Activated CD8-positive, alpha-beta memory T cell treated with anti-CD3 and anti-CD28 coated beads, Interleukin-2, amount 10 ng/mL, durations not matched to agents 7 days and 5 days (primary cell): ENCODE data around the gene CPTP. TPM values are rescaled to one million over a fixed set of nuclear protein-coding genes. Genes with fewer than 3 reads are reported as not detected.
"Not testable (repeated sequence)": the region's sequence is repeated elsewhere in the genome, so short reads cannot be mapped to it uniquely, and the experiment has no call there.

Experiments
- ATAC-seq: fragments of 150-1000 bp; cut with Tn5 transposase; one replicate; pipeline ENCODE4 v1.10.0; 2021; ENCODE audit warnings: moderate library complexity
- CTCF ChIA-PET: fragments of 350-600 bp; sonication (Branson Sonifier 250); formaldehyde crosslinking; loops from one replicate; lab custom pipeline; 2021; ENCODE audit warnings: antibody characterized with exemption; lab: Charles Lee
- DNase-seq: peaks from one replicate; pipeline ENCODE4 v3.0.0-alpha.2; 2020
- H3K27ac Mint-ChIP-seq: one replicate; pipeline ENCODE4 v1.8.0; 2021; ENCODE audit warnings: mild to moderate bottlenecking, mixed read lengths
- H3K27me3 Mint-ChIP-seq: one replicate; pipeline ENCODE4 v1.8.0; 2021; ENCODE audit warnings: mixed read lengths
- H3K36me3 Mint-ChIP-seq: one replicate; pipeline ENCODE4 v1.8.0; 2021; ENCODE audit warnings: mild to moderate bottlenecking, mixed read lengths
- H3K4me1 Mint-ChIP-seq: one replicate; pipeline ENCODE4 v1.8.0; 2021; ENCODE audit warnings: mixed read lengths
- H3K4me3 Mint-ChIP-seq: one replicate; pipeline ENCODE4 v1.8.0; 2021; ENCODE audit warnings: mild to moderate bottlenecking, moderate library complexity, mixed read lengths
- H3K9me3 Mint-ChIP-seq: one replicate; pipeline ENCODE4 v1.8.0; 2022; ENCODE audit warnings: low read depth, mixed read lengths
- total RNA-seq, 2 experiments: library from RNA; stranded (reverse); gene quantifications; one replicate each; pipeline ENCODE4 v1.2.3, GENCODE V29; 2021

CPTP gene
- total RNA-seq, 2 experiments from 2014 or later, result 17.6 to 18.5 TPM

DNA sequence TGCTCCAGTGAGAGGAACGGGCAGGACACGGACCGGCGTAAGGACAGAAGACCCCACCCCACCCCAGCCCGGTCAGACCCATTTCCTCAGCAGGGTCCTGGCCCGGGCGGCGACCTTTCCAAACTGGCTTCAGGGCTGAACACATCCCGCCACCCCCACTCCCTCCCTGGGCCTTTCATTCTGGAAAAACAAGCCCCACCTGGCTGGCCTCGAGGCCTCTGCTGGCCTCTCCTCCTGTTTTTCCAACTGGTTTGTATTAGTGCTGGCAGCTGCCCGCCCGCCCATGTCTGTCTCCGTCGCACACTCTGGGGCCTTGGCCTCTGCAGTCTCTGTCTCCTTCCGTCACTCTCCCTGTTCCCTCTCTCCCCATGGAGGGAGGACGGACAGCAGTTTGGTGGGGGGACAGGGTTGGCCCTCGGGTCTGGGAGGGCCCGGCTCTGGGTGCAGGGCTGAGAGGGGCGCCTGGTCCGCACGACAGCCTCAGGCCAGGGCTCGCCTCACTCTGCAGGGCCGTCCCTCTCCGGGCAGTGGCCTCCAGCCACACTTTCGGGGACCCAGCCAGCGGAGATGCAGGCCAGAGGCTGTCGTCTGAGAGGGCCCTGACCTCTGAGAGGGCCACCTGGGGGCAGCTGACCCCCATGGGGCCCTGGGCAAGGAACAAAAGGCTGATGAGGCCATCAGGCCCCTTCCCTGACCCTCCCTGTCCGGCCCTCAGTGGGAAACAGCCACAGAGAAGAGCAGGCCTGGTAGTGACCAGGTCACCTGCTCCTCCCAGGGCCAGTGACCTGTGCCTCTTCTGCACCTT lies 35.3 kb downstream of the CPTP start:
- no peak overlapping the region for H3K4me3 Mint-ChIP-seq
- no peaks in the 10 kb centered on the region for H3K9me3 Mint-ChIP-seq

DNA sequence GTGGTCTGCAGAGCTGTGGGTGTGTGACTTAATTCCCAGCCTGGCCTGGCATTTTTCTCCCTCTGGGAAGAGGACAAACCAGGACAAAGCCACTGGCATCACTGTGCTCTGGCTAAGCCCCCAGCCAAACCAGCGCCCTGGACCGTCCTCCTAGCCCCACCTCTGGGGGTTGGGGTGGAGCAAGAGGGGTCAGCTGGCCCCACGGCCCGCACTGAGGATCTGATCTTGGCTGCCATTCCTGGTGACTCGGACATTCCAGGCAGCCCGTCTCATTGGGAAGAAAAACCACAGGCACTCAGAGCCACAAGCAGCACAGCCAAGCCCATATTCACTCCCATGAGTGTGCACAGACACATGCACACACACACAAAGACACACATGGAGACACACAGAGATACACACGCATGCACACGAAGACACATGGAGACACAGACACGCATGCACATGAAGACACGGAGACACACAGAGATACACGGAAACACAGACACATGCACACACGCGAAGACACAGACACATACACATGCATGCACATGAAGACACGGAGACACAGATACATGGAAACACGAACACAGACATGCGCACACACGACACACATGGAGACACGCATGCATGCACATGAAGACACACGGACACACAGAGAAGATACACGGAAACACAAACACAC lies 36.0 kb downstream of the CPTP start:
- ATAC-seq (no peak), DNase-seq (no peak)
- Mint-ChIP-seq H3K27me3 (no peaks in the 10 kb centered on the region), H3K9me3 (no peaks in the 10 kb centered on the region), H3K27ac (no peak overlapping the region), H3K4me3 (no peak overlapping the region), H3K4me1 (peaks cover 8% of the 10 kb centered on the region), H3K36me3 (no peaks in the 10 kb centered on the region)
- CTCF ChIA-PET, result interaction anchor here (1.5 kb wide), 1 partner anchor 8 kb away, joined by 3 read pairs; no protein-coding TSS in a partner anchor

More for the DNA sequence above, 35.3 kb downstream of the CPTP start:
- ATAC-seq, result no peak
- no peak overlapping the region for H3K27ac Mint-ChIP-seq
- no peaks in the 10 kb centered on the region for H3K36me3 Mint-ChIP-seq
- peaks cover 8% of the 10 kb centered on the region for H3K4me1 Mint-ChIP-seq
- no peaks in the 10 kb centered on the region for H3K27me3 Mint-ChIP-seq
- DNase-seq, result no peak
- CTCF ChIA-PET, result interaction anchor here (1.5 kb wide), 2 partner anchors 9 to 12 kb away, joined by 3 to 7 read pairs; no protein-coding TSS in a partner anchor

DNA sequence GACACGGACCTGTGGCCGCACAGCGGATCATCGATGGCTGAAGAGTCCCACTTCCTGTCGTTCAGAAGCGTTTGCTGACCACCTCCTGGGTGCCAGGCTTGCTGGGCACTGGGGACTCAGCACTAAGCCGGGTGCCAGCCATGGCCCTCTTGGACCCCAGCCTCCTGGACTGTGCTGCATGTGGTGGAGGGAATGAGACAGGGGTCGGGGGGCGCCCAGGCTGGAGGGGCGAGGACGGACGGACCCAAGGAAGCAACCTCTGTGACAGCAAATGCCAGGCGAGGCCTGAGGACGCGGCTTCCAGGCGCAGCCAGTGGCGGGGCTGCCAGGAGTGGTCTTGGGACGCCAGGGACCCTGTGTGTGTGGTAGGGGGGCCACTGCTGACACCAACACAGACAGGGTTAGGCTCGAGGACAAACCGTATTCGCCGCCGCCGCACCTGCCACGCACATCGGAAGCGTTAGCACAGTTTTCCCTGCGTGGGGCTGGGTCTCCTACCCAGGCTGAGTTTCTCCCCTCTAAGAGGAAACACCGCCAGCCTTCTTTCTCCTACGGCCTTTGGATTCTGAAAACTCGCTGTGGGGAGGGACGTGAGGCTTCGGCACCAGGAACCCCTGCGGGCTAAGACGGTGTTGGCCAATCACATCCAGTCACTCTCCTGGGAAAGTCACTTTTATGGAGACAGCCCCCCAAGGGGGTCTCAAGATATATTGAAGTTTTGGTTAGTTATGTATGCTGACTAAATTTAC lies 36.8 kb downstream of the CPTP start:
- Mint-ChIP-seq H3K36me3 (no peaks in the 10 kb centered on the region), H3K27me3 (no peaks in the 10 kb centered on the region), H3K27ac (no peak overlapping the region), H3K4me1 (peaks cover 8% of the 10 kb centered on the region), H3K4me3 (no peak overlapping the region), H3K9me3 (no peaks in the 10 kb centered on the region)
- no peak for ATAC-seq
- CTCF ChIA-PET, result no interaction called here
- DNase-seq, result no peak

DNA sequence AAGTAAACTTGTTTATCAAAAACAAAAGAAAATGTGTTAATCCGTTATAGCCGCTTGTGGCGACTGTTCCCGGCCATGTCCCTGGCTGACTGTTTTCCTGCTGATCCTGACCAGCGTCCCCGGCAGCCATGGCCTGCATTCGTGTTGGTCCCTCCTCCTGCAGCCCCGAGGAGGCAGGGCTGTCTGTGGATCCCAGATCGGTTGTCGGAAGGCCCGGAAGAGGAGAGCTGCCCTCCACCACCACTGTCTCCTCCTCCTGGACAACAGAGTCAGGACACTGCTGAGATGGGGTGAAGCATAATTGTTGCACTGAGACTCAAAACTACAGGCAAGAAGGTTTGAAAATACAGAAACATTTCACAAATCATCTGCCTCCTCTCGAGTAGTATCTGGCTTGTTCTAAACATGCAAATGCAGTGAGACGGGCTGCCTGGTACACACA lies 37.4 kb downstream of the CPTP start:
- Mint-ChIP-seq H3K27me3 (no peaks in the 10 kb centered on the region), H3K4me1 (peaks cover 8% of the 10 kb centered on the region), H3K4me3 (no peak overlapping the region), H3K36me3 (no peaks in the 10 kb centered on the region), H3K27ac (no peak overlapping the region), H3K9me3 (no peaks in the 10 kb centered on the region)
- no peak for ATAC-seq
- DNase-seq, result no peak
- CTCF ChIA-PET, result no interaction called here

DNA sequence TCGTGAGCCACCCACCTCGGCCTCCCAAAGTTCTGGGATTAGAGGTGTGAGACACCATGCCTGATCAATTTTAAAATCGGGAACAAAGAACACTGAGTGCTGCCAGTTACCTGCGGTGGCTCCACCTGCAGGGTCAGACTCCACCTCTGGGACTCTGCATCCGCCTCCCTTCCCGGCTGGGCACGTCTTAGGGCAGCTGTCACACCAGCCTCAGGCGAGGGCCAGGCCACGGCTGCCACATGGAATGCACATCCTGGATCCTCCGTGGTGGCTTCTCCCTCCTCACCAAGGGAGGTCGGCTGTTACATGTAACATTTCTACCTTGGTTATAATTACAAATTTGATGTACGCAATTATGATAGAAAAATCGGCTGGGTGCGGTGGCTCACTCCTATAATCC lies 39.7 kb downstream of the CPTP start:
- H3K4me1 Mint-ChIP-seq, result peaks cover 2% of the 10 kb centered on the region
- H3K27me3 Mint-ChIP-seq, result no peaks in the 10 kb centered on the region
- no peaks in the 10 kb centered on the region for H3K36me3 Mint-ChIP-seq
- ATAC-seq, result no peak
- H3K9me3 Mint-ChIP-seq, result no peaks in the 10 kb centered on the region
- H3K27ac Mint-ChIP-seq, result no peak overlapping the region
- DNase-seq, result no peak
- H3K4me3 Mint-ChIP-seq, result no peak overlapping the region
- CTCF ChIA-PET, result no interaction called here

DNA sequence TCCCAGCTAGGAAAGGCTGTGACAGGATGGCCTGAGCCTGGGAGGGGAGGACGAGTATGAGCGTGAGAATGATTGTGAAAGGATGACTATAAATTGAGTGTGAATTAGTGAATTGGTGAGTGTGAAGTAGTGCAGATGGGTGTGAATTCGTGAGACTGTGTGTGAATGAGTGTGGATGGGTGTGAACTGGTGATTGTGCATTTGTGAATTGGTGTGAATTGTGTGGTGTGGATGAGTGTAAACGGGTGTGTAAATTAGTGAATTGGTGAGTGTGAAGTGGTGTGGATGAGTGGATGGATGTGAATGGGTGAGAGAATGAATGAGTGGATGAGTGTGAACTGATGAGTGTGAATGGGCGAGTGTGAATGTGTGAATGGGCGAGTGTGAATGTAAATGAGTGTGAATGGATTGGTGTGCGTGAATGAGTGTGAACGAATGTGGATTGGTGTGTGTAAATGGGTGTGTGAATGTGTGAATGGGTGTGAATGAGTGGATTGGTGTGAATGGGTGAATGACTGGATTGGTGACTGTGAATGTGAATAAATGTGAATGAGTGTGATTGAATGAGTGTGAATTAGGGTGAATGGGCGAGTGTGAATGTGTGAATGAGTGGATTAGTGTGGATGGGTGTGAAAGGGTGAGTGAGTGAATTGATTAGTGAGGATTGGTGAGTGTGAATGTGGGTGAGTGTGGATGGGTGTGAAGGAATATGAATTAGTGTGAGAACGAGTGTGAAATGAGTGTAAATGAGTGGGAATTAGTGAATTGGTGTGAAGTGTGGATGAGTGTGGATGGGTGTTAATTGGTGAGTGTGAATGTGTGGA lies 41.5 kb downstream of the CPTP start:
- no peaks in the 10 kb centered on the region for H3K36me3 Mint-ChIP-seq
- H3K27ac Mint-ChIP-seq, result no peak overlapping the region
- H3K4me1 Mint-ChIP-seq, result peaks cover 4% of the 10 kb centered on the region
- H3K4me3 Mint-ChIP-seq, result no peak overlapping the region
- no peaks in the 10 kb centered on the region for H3K27me3 Mint-ChIP-seq
- CTCF ChIA-PET, result no interaction called here
- H3K9me3 Mint-ChIP-seq, result no peaks in the 10 kb centered on the region
- ATAC-seq (no peak), DNase-seq (no peak)

DNA sequence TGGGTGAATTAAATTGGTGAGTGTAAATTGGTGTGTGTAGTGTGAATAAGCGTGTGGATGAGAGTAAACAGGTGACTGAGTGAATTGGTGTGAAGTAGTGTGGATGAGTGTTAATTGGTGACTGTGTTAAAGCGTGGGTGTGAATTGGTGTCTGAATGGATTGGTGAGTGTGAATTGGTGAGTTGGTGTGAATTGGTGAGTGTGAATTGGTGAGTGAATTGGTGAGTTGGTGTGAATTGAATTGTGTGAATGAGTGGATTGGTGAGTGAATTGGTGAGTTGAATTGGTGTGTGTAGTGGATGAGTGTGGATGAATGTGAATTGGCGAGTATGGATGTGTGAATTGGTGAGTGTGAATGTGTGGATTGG lies 42.1 kb downstream of the CPTP start:
- no peak for ATAC-seq
- no peaks in the 10 kb centered on the region for H3K27me3 Mint-ChIP-seq
- H3K4me1 Mint-ChIP-seq, result peaks cover 10% of the 10 kb centered on the region
- DNase-seq, result no peak
- H3K36me3 Mint-ChIP-seq, result no peaks in the 10 kb centered on the region
- H3K9me3 Mint-ChIP-seq, result no peaks in the 10 kb centered on the region
- no peak overlapping the region for H3K4me3 Mint-ChIP-seq
- CTCF ChIA-PET, result no interaction called here
- no peak overlapping the region for H3K27ac Mint-ChIP-seq

DNA sequence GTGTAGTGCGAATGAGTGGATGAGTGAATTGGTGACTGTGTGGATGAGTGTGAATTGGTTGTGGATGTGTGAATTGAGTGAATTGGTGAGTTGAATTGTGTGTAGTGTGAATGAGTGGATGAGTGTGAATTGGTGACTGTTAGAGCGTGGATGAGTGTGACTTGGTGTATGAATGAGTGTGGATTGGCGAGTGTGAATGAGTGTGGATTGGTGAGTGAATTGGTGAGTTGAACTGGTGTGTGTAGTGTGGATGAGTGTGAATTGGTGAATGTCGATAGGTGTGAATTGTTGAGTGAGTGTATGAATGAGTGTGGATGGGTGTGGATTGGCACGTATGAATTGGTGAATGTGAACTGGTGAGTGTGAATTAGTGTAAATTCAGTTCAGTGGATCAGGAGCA lies 42.7 kb downstream of the CPTP start:
- no peaks in the 10 kb centered on the region for H3K36me3 Mint-ChIP-seq
- H3K4me3 Mint-ChIP-seq, result no peak overlapping the region
- ATAC-seq (no peak), DNase-seq (no peak)
- peaks cover 16% of the 10 kb centered on the region for H3K4me1 Mint-ChIP-seq
- no peaks in the 10 kb centered on the region for H3K27me3 Mint-ChIP-seq
- H3K27ac Mint-ChIP-seq, result no peak overlapping the region
- CTCF ChIA-PET, result interaction anchor here (5.8 kb wide), 1 partner anchor 14 kb away, joined by 42 read pairs; no protein-coding TSS in a partner anchor
- H3K9me3 Mint-ChIP-seq, result no peaks in the 10 kb centered on the region

DNA sequence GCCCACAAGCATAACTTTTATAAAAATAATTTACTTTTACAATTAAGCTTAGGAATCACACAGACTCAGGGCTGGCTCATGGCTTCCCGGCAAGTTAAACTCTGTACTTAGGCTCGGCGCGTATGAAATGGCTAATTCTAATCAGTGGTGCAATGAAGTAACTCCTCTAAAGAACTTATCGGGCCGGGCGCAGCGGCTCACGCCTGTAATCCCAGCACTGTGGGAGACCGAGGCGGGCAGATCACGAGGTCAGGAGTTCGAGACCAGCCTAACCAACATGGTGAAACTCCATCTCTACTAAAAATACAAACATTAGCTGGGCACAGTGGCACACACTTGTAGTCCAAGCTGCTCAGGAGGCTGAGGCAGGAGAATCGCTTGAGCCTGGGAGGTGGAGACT lies 45.5 kb downstream of the CPTP start:
- peaks cover 31% of the 10 kb centered on the region for H3K4me1 Mint-ChIP-seq
- not testable (repeated sequence) for ATAC-seq, DNase-seq, H3K36me3 Mint-ChIP-seq, H3K27ac Mint-ChIP-seq, H3K27me3 Mint-ChIP-seq, H3K9me3 Mint-ChIP-seq, H3K4me3 Mint-ChIP-seq
- CTCF ChIA-PET, result interaction anchor here (1.3 to 5.8 kb wide), 3 partner anchors 17 to 306 kb away, joined by 3 to 42 read pairs (median 5); no protein-coding TSS in a partner anchor

DNA sequence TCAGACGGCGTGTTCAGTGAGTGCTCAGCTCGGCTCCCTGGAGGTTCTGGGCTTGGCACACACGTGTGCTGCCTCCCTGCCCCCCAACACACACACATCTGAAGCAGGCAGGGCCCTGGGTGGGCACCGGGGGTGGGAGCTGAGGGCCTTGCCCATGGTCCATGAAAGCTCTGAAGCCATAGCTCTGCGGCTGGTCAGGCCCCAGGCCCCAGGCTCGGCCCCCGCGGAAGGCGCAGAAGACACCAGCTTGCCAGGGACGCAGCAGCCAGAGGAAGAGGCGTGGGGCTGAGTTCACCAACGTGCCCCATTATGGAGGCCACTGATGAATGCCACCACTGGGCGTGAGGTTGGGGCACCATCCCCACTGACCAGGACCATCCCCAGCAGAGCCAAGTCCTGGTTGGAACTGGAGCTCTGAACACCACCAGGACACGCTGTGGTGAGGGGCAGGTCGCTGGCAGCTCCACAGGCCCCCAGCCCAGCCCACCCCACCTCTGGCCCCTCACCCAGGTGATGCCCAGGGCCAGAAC lies 46.2 kb downstream of the CPTP start:
- H3K9me3 Mint-ChIP-seq, result no peaks in the 10 kb centered on the region
- no peak overlapping the region for H3K27ac Mint-ChIP-seq
- no peak overlapping the region for H3K4me3 Mint-ChIP-seq

DNA sequence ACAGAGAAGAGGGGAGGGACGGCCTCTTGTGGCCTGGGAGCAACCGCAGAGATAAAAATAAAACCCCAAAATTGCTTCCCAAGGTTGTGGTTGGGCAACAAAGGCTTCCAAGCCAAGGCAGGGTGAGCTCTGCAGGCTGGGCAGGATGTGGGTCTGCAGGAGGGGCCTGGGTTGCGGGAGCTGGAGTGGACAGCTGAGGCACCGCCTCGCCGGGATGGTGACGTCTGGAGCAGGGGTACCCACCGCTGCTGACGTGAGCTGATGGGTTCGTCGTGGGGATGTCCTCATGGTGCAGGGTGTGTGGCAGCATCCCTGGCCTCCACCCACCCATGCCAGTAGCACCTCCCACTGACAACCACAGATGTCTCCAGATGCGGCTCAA lies 46.8 kb downstream of the CPTP start:
- Mint-ChIP-seq H3K9me3 (no peaks in the 10 kb centered on the region), H3K4me3 (peak overlapping the region; percentile 7), H3K27me3 (no peaks in the 10 kb centered on the region), H3K36me3 (peaks cover 7% of the 10 kb centered on the region), H3K4me1 (peaks cover 38% of the 10 kb centered on the region), H3K27ac (peak overlapping the region; percentile 50)
- peak; percentile 24 for ATAC-seq
- peak; percentile 87 for DNase-seq
- CTCF ChIA-PET, result interaction anchor here (0.5 to 5.8 kb wide), 27 partner anchors 8 to 537 kb away, joined by 3 to 42 read pairs (median 3); partner anchors contain the start of genes CCNL2, MIB2 and MXRA8

More for the DNA sequence above, 46.2 kb downstream of the CPTP start:
- Mint-ChIP-seq H3K36me3 (peaks cover 7% of the 10 kb centered on the region), H3K4me1 (peaks cover 34% of the 10 kb centered on the region), H3K27me3 (no peaks in the 10 kb centered on the region)
- CTCF ChIA-PET, result interaction anchor here (0.5 to 5.8 kb wide), 16 partner anchors 11 to 352 kb away, joined by 3 to 42 read pairs (median 6); partner anchors contain the start of genes CCNL2 and MXRA8
- no peak for DNase-seq
- no peak for ATAC-seq
